Right cardiac atrium (tissue), 5 donors: ENCODE results near the gene MED15. TPM values are rescaled to one million over a fixed set of nuclear protein-coding genes. Genes with fewer than 3 reads are reported as not detected.

Source experiments
- ATAC-seq, 2 donors: fragments of 200-7000 bp; cut with Tn5 transposase; one replicate each; pipeline versions ENCODE4 v1.8.0 to v1.9.1; 2020; ENCODE audit warnings: moderate library complexity in 2 of 2, mild to moderate bottlenecking in 1 of 2
- DNase-seq, 3 donors: peaks; one replicate each; pipeline ENCODE4 v3.0.0-alpha.2; 2020
- H3K27ac ChIP-seq: one replicate; pipeline ENCODE4 v1.5.1; 2013; ENCODE audit warnings: mild to moderate bottlenecking, low read length, control low read depth, moderate library complexity
- H3K27me3 ChIP-seq: one replicate; pipeline ENCODE4 v1.6.1; 2013; ENCODE audit not compliant: control insufficient read depth, insufficient read depth
- H3K4me1 ChIP-seq: one replicate; pipeline ENCODE4 v1.6.1; 2013; ENCODE audit warnings: low read length; ENCODE audit not compliant: control insufficient read depth, insufficient read depth
- H3K4me3 ChIP-seq: one replicate; pipeline ENCODE4 v1.5.1; 2013; ENCODE audit warnings: low read length, control low read depth
- H3K9me3 ChIP-seq: one replicate; pipeline ENCODE4 v1.6.1; 2013; ENCODE audit warnings: low read length; ENCODE audit not compliant: control insufficient read depth
- WGBS: extraction: QIAGEN DNeasy Blood & Tissue Kit; methylation state at CpG from one replicate; pipeline ENCODE4 v1.1.7; 2013; 5-methylcytosine and 5-hydroxymethylcytosine counted together
- intact Hi-C, 4 donors: fragments of 100-400 bp; cut with DNase I; formaldehyde crosslinking; loops; one replicate each; pipeline versions ENCODE4 v1.11.0 to v1.14.0; 2022 to 2023
- polyA plus RNA-seq: library from polyadenylated mRNA; stranded (reverse); fragments of 200-250 nt; gene quantifications from one replicate; pipeline ENCODE4 v1.2.3, GENCODE V29; 2013
- total RNA-seq, 4 donors: library from RNA; stranded (reverse); fragmentation: NEBNext Ultra II Directional; extraction: Animal tissue kit (Norgen Biotek cat#: 25700); gene quantifications; one replicate each; pipeline ENCODE4 v1.2.1, GENCODE V29; 2021
- donor health status: healthy with polysubstance abuse.
- donor health status: DM: no; HTN: yes; CAD: no.
- donor health status: DM: no; HTN: no; CAD: no.
- donor health status: DM: no; HTN: yes; CAD: no; lungs with severe emphysema.
- donor health status: DM: yes; HTN: yes; CAD: no.

The MED15 gene
- total and polyA plus RNA-seq, 5 donors: 30.9 to 53.4 (median 49.5) TPM

GRCh38 chr22:20548806-20549205 is 41.4 kb downstream of the MED15 start:
- WGBS: 87% methylated on average over 4 of the region's 4 CpGs
- no peaks in the 10 kb centered on the region for H3K9me3 ChIP-seq
- H3K27ac ChIP-seq: no peak overlapping the region
- ATAC-seq: no peak
- DNase-seq: no peak
- no peak overlapping the region for H3K4me3 ChIP-seq
- intact Hi-C loops: no loop called here
- H3K27me3 ChIP-seq: no peaks in the 10 kb centered on the region
- peaks cover 32% of the 10 kb centered on the region for H3K4me1 ChIP-seq

GRCh38 chr22:20549232-20549841 is 41.9 kb downstream of the MED15 start:
- H3K4me1 ChIP-seq: peaks cover 36% of the 10 kb centered on the region
- DNase-seq (peak in 1 of 3 donors; percentile 72), ATAC-seq (no peak)
- no peaks in the 10 kb centered on the region for H3K9me3 ChIP-seq
- H3K27ac ChIP-seq: no peak overlapping the region
- intact Hi-C loops: no loop called here
- H3K4me3 ChIP-seq: no peak overlapping the region
- 63% methylated on average over 7 of the region's 7 CpGs for WGBS
- no peaks in the 10 kb centered on the region for H3K27me3 ChIP-seq

- intact Hi-C loops: no loop called here
- WGBS: 73% methylated on average over 8 of the region's 8 CpGs
- Histone ChIP-seq H3K4me3 (no peak overlapping the region), H3K27ac (peak overlapping the region; percentile 93), H3K27me3 (no peaks in the 10 kb centered on the region), H3K9me3 (no peaks in the 10 kb centered on the region), H3K4me1 (peaks cover 44% of the 10 kb centered on the region)
- DNase-seq: peak in 1 of 3 donors; percentile 45
- no peak for ATAC-seq
Measured at GRCh38 chr22:20550057-20550817, 42.8 kb downstream of the MED15 start.

- 33% methylated on average over 27 of the region's 27 CpGs for WGBS
- intact Hi-C loops: no loop called here
- ATAC-seq (peak; percentile 51 to 61), DNase-seq (peak; percentile 66 to 86 (median 81))
- H3K4me3 ChIP-seq: no peak overlapping the region
- H3K27ac ChIP-seq: peak overlapping the region; percentile 93
- no peaks in the 10 kb centered on the region for H3K27me3 ChIP-seq
- peaks cover 44% of the 10 kb centered on the region for H3K4me1 ChIP-seq
- H3K9me3 ChIP-seq: no peaks in the 10 kb centered on the region
Measured at GRCh38 chr22:20550851-20551744, 43.7 kb downstream of the MED15 start.

- intact Hi-C loops: no loop called here
- 44% methylated on average over 8 of the region's 8 CpGs for WGBS
- peak; percentile 52 to 79 (median 74) for DNase-seq
Measured at GRCh38 chr22:20551805-20552442, 44.5 kb downstream of the MED15 start.

GRCh38 chr22:20552443-20553401 is 45.3 kb downstream of the MED15 start:
- no peaks in the 10 kb centered on the region for H3K27me3 ChIP-seq
- H3K27ac ChIP-seq: peak overlapping the region; percentile 93
- H3K4me3 ChIP-seq: no peak overlapping the region
- no peaks in the 10 kb centered on the region for H3K9me3 ChIP-seq
- WGBS: 39% methylated on average over 15 of the region's 15 CpGs
- DNase-seq (peak; percentile 90 to 96 (median 93)), ATAC-seq (peak; percentile 82 to 89)
- intact Hi-C loops: no loop called here
- peaks cover 51% of the 10 kb centered on the region for H3K4me1 ChIP-seq

More at GRCh38 chr22:20551805-20552442, 44.5 kb downstream of the MED15 start:
- Histone ChIP-seq H3K4me3 (no peak overlapping the region), H3K9me3 (no peaks in the 10 kb centered on the region), H3K27me3 (no peaks in the 10 kb centered on the region), H3K4me1 (peaks cover 45% of the 10 kb centered on the region), H3K27ac (peak overlapping the region; percentile 93)
- peak; percentile 12 to 19 for ATAC-seq

- ATAC-seq: no peak
- H3K4me1 ChIP-seq: peaks cover 53% of the 10 kb centered on the region
- peak overlapping the region; percentile 1 for H3K27ac ChIP-seq
- peak in 1 of 3 donors; percentile 62 for DNase-seq
- 84% methylated on average over 8 of the region's 8 CpGs for WGBS
- no peaks in the 10 kb centered on the region for H3K27me3 ChIP-seq
- H3K9me3 ChIP-seq: no peaks in the 10 kb centered on the region
- no peak overlapping the region for H3K4me3 ChIP-seq
- intact Hi-C loops: no loop called here
Measured at GRCh38 chr22:20553947-20554741, 46.7 kb downstream of the MED15 start.

GRCh38 chr22:20554824-20555223 is 47.4 kb downstream of the MED15 start:
- Histone ChIP-seq H3K4me1 (peaks cover 50% of the 10 kb centered on the region), H3K9me3 (no peaks in the 10 kb centered on the region), H3K27ac (no peak overlapping the region), H3K27me3 (no peaks in the 10 kb centered on the region), H3K4me3 (no peak overlapping the region)
- DNase-seq: no peak
- ATAC-seq: no peak
- intact Hi-C loops: no loop called here
- WGBS: 85% methylated on average over 14 of the region's 14 CpGs

- ATAC-seq: no peak
- no peak for DNase-seq
- Histone ChIP-seq H3K27me3 (no peaks in the 10 kb centered on the region), H3K27ac (no peak overlapping the region), H3K9me3 (no peaks in the 10 kb centered on the region), H3K4me3 (no peak overlapping the region), H3K4me1 (peaks cover 24% of the 10 kb centered on the region)
- intact Hi-C loops: no loop called here
- WGBS: 97% methylated on average over 2 of the region's 2 CpGs
Measured at GRCh38 chr22:20558534-20558933, 51.1 kb downstream of the MED15 start.
